GM21367 (cell line): Measurements from ENCODE around the gene SNCAIP.
"Not testable (repeated sequence)": the region's sequence is repeated elsewhere in the genome, so short reads cannot be mapped to it uniquely, and the experiment has no call there.

Experiments used
- ATAC-seq: cut with Tn5 transposase; IDR thresholded peaks from one replicate; pipeline ENCODE4 v1.9.1; 2021; ENCODE audit not compliant: unreplicated experiment

SNCAIP gene

GRCh38 chr5:122312591-122313406, 762 bp downstream of the SNCAIP start:
- no peak for ATAC-seq

- no peak for ATAC-seq
Observed at GRCh38 chr5:122314036-122314435, 2.0 kb downstream of the SNCAIP start.

DNA sequence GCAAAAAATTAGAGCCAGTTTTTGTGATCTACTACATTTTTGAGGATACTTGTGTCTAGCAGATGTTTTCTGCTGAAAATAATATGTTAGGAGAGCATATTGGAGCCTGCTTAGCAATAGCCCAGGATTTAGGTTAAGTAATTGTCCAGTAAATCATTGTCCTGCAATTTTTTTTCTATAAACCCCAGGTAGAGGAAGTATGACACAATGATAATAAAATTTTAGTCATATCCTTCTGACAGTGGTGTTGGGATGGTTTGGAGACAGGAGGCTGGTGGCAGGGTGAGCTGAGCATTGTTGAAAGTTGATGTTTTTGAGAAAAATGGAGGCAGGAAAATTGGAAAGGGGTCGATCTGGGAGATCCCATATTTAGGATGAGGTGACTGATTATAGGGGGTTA, 3.5 kb downstream of the SNCAIP start:
- no peak for ATAC-seq

DNA sequence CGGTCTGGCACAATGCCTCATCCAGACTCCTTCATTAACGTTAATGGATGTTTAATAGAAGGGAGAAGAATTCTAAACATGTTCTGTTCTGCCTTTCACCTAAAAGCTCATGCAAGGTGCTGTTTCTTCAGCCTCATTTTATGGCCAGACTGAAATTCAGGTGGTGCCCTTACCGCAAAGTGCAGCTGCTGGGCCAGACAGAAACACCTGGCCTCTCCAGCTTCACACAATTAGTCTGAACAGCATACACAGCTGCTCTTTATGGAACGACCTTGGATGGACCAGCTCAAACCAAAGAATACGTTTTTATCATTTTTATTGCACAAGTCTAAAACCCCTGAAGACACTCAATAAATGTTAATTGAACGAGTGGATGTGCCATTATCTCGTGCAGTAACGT, 4.6 kb downstream of the SNCAIP start:
- ATAC-seq: no peak

- ATAC-seq: no peak
Observed at GRCh38 chr5:122319897-122320296, 7.9 kb downstream of the SNCAIP start.

GRCh38 chr5:122321921-122322320, 9.9 kb downstream of the SNCAIP start:
- no peak for ATAC-seq

- ATAC-seq: no peak
Observed at GRCh38 chr5:122322801-122323548, 10.9 kb downstream of the SNCAIP start.

GRCh38 chr5:122323738-122324137, 11.7 kb downstream of the SNCAIP start:
- no peak for ATAC-seq

- no peak for ATAC-seq
Observed at GRCh38 chr5:122327110-122327509, 15.1 kb downstream of the SNCAIP start.

DNA sequence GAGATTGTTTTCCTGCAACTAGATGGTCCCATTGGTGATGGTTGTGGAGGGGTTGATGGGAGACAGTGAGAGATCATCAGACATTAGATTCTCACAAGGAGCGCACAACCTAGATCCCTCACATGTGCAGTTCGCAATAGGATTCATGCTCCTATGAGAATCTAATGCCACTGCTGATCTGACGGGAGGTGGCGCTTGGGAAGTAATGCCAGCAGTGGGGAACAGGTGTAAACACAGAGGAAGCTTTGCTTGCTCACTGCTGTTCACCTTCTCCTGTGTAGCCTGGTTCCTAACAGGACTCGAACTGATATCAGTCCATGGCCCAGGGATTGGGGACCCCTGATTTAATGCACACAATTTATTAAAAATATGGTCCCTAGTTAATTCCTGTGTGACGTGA, 18.8 kb downstream of the SNCAIP start:
- no peak for ATAC-seq

- no peak for ATAC-seq
Observed at GRCh38 chr5:122332599-122333555, 20.8 kb downstream of the SNCAIP start.

GRCh38 chr5:122333564-122333963, 21.5 kb downstream of the SNCAIP start:
- ATAC-seq: no peak

DNA sequence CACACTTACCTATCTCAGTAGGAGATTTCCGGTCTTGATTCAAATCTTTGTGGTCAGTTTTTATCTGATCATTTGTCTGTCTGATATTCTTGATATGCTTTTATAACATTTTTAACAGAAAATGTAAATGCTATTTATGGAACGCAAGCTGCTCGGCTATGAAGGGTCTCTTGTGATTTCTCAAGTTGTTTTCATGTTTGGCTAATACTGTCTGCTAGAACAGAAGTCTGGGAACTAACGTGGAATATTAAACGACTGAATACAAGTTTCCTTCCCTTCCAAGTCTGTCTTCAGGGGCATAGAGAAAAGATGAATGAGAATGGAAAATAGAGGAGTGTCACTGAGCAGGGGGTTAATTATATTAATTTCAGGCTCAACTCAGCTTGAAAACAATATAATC, 27.6 kb downstream of the SNCAIP start:
- ATAC-seq: no peak

DNA sequence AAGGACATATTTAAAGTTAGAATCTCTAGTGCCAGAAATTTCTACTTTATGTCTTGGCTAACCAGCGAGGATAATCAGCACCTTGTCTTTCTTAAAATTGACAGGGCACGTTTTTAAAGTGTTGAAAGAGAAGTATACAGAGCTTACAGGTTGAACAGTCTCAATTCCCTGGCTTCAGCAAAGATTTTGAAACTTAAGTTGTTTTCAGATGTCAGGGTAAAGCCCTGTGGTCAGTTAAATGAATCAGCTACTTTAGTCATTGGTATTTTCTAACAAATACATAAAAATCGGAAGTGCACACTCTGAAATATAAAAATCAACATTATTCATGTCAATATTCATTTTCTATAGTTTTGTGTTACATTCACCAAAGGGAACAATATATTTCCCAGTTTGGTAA, 29.1 kb downstream of the SNCAIP start:
- no peak for ATAC-seq

DNA sequence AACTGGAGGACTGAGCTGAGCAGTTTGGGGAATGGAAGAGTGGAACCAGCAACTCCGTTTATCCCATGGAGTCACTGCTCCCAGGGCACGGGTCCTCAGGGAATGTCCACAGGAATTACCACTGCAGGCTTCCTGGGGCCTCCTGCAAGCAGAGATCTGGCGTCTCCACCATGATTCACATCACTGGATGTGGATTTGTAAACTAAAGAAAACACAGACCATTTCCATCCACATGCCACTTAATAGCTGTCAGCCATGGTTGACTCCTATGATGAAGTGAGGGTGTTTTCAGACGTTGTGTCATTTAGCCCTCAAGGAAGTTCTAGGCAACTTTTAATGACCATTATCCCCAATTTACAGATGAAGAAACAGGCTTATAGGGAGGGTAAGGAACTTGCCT, 30.2 kb downstream of the SNCAIP start:
- no peak for ATAC-seq

DNA sequence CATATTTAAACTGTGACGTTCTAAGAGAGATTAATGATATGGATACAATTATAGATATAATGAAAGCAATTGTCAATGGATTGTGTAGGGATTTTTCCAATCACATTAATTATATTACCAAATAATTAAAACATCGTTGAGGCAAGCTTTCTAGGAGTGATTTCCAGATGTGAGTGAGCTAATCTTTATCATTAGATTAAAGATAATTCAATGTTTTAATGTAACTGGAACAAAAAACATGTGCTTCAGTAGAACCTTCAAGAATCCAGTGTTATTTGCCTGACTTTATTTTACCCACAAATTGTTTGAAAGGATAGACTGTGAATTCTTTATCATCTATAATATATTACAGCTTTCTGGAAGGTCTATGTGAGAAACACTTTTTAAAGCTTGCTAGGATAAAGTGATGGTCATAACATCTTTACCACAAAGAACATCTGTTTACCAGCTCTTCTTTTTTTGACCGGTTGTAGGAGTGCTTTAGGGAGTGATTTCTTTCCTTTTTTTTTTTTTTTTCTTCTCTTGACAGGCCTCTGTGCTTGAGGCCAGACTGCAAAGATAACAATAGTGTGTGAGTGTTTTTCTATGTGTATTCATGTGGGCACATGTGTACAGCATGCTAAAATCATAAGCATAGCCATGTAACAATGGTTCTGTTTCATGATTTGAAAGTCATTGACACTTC, 35.0 kb downstream of the SNCAIP start:
- ATAC-seq: no peak

GRCh38 chr5:122350496-122350895, 38.5 kb downstream of the SNCAIP start:
- no peak for ATAC-seq

- ATAC-seq: no peak
Observed at GRCh38 chr5:122351416-122352157, 39.5 kb downstream of the SNCAIP start.

- ATAC-seq: no peak
Observed at GRCh38 chr5:122352331-122352730, 40.3 kb downstream of the SNCAIP start.

DNA sequence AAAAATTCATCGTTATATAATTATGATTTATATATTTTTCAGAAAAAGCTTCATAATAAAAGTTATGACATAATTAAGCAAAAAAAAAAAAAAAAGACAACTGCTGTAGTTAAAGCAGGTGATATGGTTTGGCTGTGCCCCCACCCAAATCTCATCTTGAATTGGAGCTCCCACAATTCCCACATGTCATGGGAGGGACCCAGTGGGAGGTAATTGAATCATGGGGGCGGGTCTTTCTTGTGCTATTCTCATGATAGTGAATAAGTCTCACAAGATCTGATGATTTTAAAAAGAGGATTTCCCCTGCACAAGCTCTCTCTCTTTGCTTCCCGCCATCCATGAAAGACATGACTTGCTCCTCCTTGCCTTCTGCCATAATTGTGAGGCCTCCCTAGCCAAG, 41.3 kb downstream of the SNCAIP start:
- ATAC-seq: not testable (repeated sequence)
